HCT116 (cell line): ENCODE data around the gene NOP14. TPM values are rescaled to one million over a fixed set of nuclear protein-coding genes. Genes with fewer than 3 reads are reported as not detected.

Source experiments
- ATAC-seq: fragments of 200-7000 bp; cut with Tn5 transposase; 2 replicates; pipeline ENCODE4 v1.9.1; 2020; ENCODE audit warnings: mild to moderate bottlenecking, moderate library complexity
- BruUV-seq: library from RNA; stranded (reverse); fragments of 400-500 nt; replicated peaks from 2 replicates; lab custom pipeline; 2021; lab: Mats Ljungman, UMichigan
- CTCF ChIA-PET: fragments of 300-600 bp; sonication (Branson Sonifier 250); formaldehyde crosslinking; loops from one replicate; lab custom pipeline; 2021; ENCODE audit warnings: antibody characterized with exemption; lab: Charles Lee
- POLR2A ChIA-PET: fragments of 300-600, 350-600 bp; sonication (Branson Sonifier 250); formaldehyde crosslinking; loops from one replicate; lab custom pipeline; 2021; ENCODE audit warnings: antibody characterized with exemption; lab: Charles Lee
- RAD21 ChIA-PET, 2 experiments: fragments of 300-600 bp; sonication (Branson Sonifier 250); formaldehyde crosslinking; loops; one replicate each; lab custom pipeline; 2023; ENCODE audit warnings: low total read pairs in 2 of 2; ENCODE audit not compliant: uncharacterized antibody in 2 of 2, unreplicated experiment in 2 of 2, low non-redundant PET in 1 of 2; lab: Charles Lee
- DNase-seq: peaks from one replicate; pipeline ENCODE4 v3.0.0-alpha.2; 2010; ENCODE audit warnings: low read depth, low spot score
- H2AFZ ChIP-seq: fragments of 200-600 bp; shearing (Covaris generic), sonication (generic); 2 replicates; pipeline ENCODE4 v1.6.1; 2017; ENCODE audit warnings: low read depth, mixed run types, mixed read lengths, antibody characterized with exemption, low read length; ENCODE audit not compliant: poor library complexity, severe bottlenecking
- H3K27ac ChIP-seq: 2 replicates; pipeline ENCODE4 v1.5.1; 2012; ENCODE audit warnings: low read depth, low read length
- H3K27me3 ChIP-seq: fragments of 200-600 bp; sonication (generic); 2 replicates; pipeline ENCODE4 v1.6.1; 2016; ENCODE audit warnings: mixed run types, low read length, mixed read lengths; ENCODE audit not compliant: insufficient read depth
- H3K36me3 ChIP-seq, 2 experiments: fragments of 200-500 bp in 1 of 2; fragments of 200-600 bp in 1 of 2; sonication (Bioruptor generic) in 1 of 2; sonication (generic) in 1 of 2; 2 replicates each; pipeline versions ENCODE4 v1.5.1 to v1.6.1; 2014 to 2016; ENCODE audit warnings: low read length in 2 of 2, inconsistent platforms in 1 of 2, mixed read lengths in 1 of 2, mixed run types in 1 of 2; ENCODE audit not compliant: insufficient read depth in 2 of 2, control insufficient read depth in 1 of 2
- H3K4me1 ChIP-seq, 2 experiments: fragments of 200-600 bp in 1 of 2; sonication (generic) in 1 of 2; 2 replicates each; pipeline versions ENCODE4 v1.5.1 to v1.6.1; 2012 to 2017; ENCODE audit warnings: low read length in 2 of 2, inconsistent platforms in 1 of 2, mild to moderate bottlenecking in 1 of 2, mixed read lengths in 1 of 2, mixed run types in 1 of 2, moderate library complexity in 1 of 2; ENCODE audit not compliant: insufficient read depth in 2 of 2, control insufficient read depth in 1 of 2
- H3K4me2 ChIP-seq: fragments of 200-600 bp; sonication (generic); 2 replicates; pipeline ENCODE4 v1.6.1; 2017; ENCODE audit warnings: mixed run types, low read length, mixed read lengths
- H3K4me3 ChIP-seq, 2 experiments: fragments of 200-600 bp in 1 of 2; sonication (generic) in 1 of 2; replicated peaks in 1 of 2; 2 replicates each; pipeline ENCODE4 v1.5.1; 2011 to 2016; ENCODE audit warnings: low read length in 2 of 2, control low read depth in 1 of 2, low read depth in 1 of 2, mild to moderate bottlenecking in 1 of 2, mixed read lengths in 1 of 2, mixed run types in 1 of 2
- H3K79me2 ChIP-seq: fragments of 200-600 bp; sonication (generic); 2 replicates; pipeline ENCODE4 v1.6.1; 2017; ENCODE audit warnings: mild to moderate bottlenecking, mixed run types, low read length, moderate library complexity, mixed read lengths; ENCODE audit not compliant: insufficient read depth
- H3K9ac ChIP-seq: fragments of 200-600 bp; sonication (generic); 2 replicates; pipeline ENCODE4 v1.6.1; 2016; ENCODE audit warnings: low read length, mixed read lengths
- H3K9me2 ChIP-seq: fragments of 200-600 bp; sonication (generic), shearing (Covaris generic); 2 replicates; pipeline ENCODE4 v1.6.1; 2017; ENCODE audit warnings: mixed run types, mild to moderate bottlenecking, moderate library complexity; ENCODE audit not compliant: insufficient read depth
- H3K9me3 ChIP-seq, 2 experiments: fragments of 200-500 bp in 1 of 2; fragments of 200-600 bp in 1 of 2; sonication (Bioruptor generic) in 1 of 2; sonication (generic) in 1 of 2; 2 replicates each; pipeline ENCODE4 v1.6.1; 2014 to 2017; ENCODE audit warnings: low read length in 2 of 2, mixed read lengths in 2 of 2, inconsistent platforms in 1 of 2, low read depth in 1 of 2, mild to moderate bottlenecking in 1 of 2, mixed run types in 1 of 2, moderate library complexity in 1 of 2; ENCODE audit not compliant: control insufficient read depth in 1 of 2, insufficient read depth in 1 of 2
- H4K20me1 ChIP-seq: fragments of 200-600 bp; sonication (generic), shearing (Covaris generic); 2 replicates; pipeline ENCODE4 v1.6.1; 2017; ENCODE audit warnings: mixed run types, mild to moderate bottlenecking, moderate library complexity; ENCODE audit not compliant: insufficient read depth
- CBX3 ChIP-seq: IDR thresholded peaks from 2 replicates; pipeline ENCODE4 v1.6.1; 2012; ENCODE audit warnings: low read depth
- CEBPB ChIP-seq: IDR thresholded peaks from 2 replicates; pipeline ENCODE4 v1.6.1; 2012; ENCODE audit warnings: low read depth
- ELF1 ChIP-seq: IDR thresholded peaks from 2 replicates; pipeline ENCODE4 v1.6.1; 2012; ENCODE audit warnings: low read depth, borderline replicate concordance
- EZH2 ChIP-seq: fragments of 200-600 bp; sonication (generic); IDR thresholded peaks from 2 replicates; pipeline ENCODE4 v1.6.1; 2017; ENCODE audit warnings: antibody characterized with exemption, mixed run types
- EZH2phosphoT487 ChIP-seq: fragments of 200-600 bp; IDR thresholded peaks from 2 replicates; pipeline ENCODE4 v1.6.1; 2018; ENCODE audit warnings: antibody characterized with exemption, borderline replicate concordance
- FOSL1 ChIP-seq: IDR thresholded peaks from 2 replicates; pipeline ENCODE4 v1.6.1; 2012; ENCODE audit warnings: low read depth
- POLR2A ChIP-seq: IDR thresholded peaks from 2 replicates; pipeline ENCODE4 v1.7.0; 2011; ENCODE audit warnings: borderline replicate concordance; ENCODE audit not compliant: insufficient read depth, insufficient read length; ENCODE audit errors: extremely low read depth
- POLR2AphosphoS5 ChIP-seq: IDR thresholded peaks from 2 replicates; pipeline ENCODE4 v1.6.1; 2011; ENCODE audit warnings: mild to moderate bottlenecking, low read depth, low read length, moderate library complexity
- RAD21 ChIP-seq: IDR thresholded peaks from 2 replicates; pipeline ENCODE4 v1.6.1; 2012; ENCODE audit warnings: low read depth, mild to moderate bottlenecking
- SIN3A ChIP-seq: IDR thresholded peaks from 2 replicates; pipeline ENCODE4 v1.6.1; 2012; ENCODE audit warnings: low read depth
- SP1 ChIP-seq: IDR thresholded peaks from 2 replicates; pipeline ENCODE4 v1.6.1; 2012; ENCODE audit warnings: low read depth
- SRF ChIP-seq: IDR thresholded peaks from 2 replicates; pipeline ENCODE4 v1.6.1; 2012; ENCODE audit warnings: low read depth
- TCF7L2 ChIP-seq: IDR thresholded peaks from 2 replicates; pipeline ENCODE4 v1.7.0; 2011; ENCODE audit warnings: borderline replicate concordance, inconsistent platforms; ENCODE audit not compliant: insufficient read depth, insufficient read length; ENCODE audit errors: extremely low read depth
- ZFX ChIP-seq: fragments of 450-650 bp; IDR thresholded peaks from 2 replicates; pipeline ENCODE4 v1.6.1; 2017
- ZNF274 ChIP-seq: fragments of 200-500 bp; sonication (Bioruptor generic); IDR thresholded peaks from 2 replicates; pipeline ENCODE4 v1.6.1; 2014; ENCODE audit warnings: mild to moderate bottlenecking, low read depth, low read length, inconsistent platforms
- intact Hi-C: fragments of 100-400 bp; cut with micrococcal nuclease; formaldehyde crosslinking; loops from 2 replicates; pipeline ENCODE4 v1.10.0; 2022
- total RNA-seq: library from RNA; stranded (reverse); gene quantifications from one replicate; pipeline ENCODE4 v1.2.1, GENCODE V29; 2021; ENCODE audit not compliant: unreplicated experiment
- TF ChIP-seq, protein P1 (sequence below): IDR thresholded peaks from 2 replicates; pipeline ENCODE4 v1.6.1; 2012
- TF ChIP-seq, protein P2 (sequence below): IDR thresholded peaks from 2 replicates; pipeline ENCODE4 v1.6.1; 2012; ENCODE audit warnings: low read depth
- TF ChIP-seq, protein P3 (sequence below): IDR thresholded peaks from 2 replicates; pipeline ENCODE4 v1.6.1; 2012

NOP14 gene
- total RNA-seq, 1 experiment from 2014 or later: 67.3 TPM

DNA sequence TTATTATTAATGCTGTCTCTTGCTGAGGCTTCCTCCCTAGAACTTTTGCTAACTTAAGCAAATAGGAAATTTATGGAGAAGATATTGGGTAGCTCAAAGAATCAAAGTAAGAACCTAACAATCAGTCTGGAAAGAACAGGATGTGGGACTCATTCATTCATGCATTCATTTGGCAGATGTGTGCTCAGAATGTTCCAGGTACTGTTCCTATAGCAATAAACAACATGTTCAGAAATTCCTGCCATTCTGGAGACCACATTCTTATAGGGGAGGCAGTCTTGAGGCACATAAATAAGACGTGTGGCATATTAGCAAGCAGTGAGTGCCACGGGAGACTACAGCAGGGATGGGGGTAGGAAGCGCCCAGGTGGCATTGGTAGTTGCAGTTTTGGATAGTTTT lies 5.2 kb upstream of the NOP14 start:
- Histone ChIP-seq H3K27me3 (no peaks in the 10 kb centered on the region), H2AFZ (no peak overlapping the region), H3K79me2 (no peaks in the 10 kb centered on the region), H4K20me1 (no peaks in the 10 kb centered on the region), H3K9me2 (no peaks in the 10 kb centered on the region), H3K4me1 (peaks cover 5 to 15% of the 10 kb centered on the region in 2 experiments; a peak in 3 of 4 replicates), H3K9ac (no peak overlapping the region), H3K4me3 (no peak overlapping the region), H3K4me2 (no peak overlapping the region), H3K9me3 (no peaks in the 10 kb centered on the region), H3K36me3 (no peaks in the 10 kb centered on the region), H3K27ac (no peak overlapping the region)
- no TSS peak for BruUV-seq
- no peak for DNase-seq
- no peak for ATAC-seq
- ChIA-PET CTCF (interaction anchor here (1.0 kb wide), 1 partner anchor 10 kb away, joined by 3 read pairs; no protein-coding TSS in a partner anchor), POLR2A (no interaction called here), RAD21 (no interaction called here)
- intact Hi-C loops: no loop called here
- TF ChIP-seq SRF: no peak
- TF ChIP-seq RAD21: no peak
- no peak for TF ChIP-seq SIN3A
- TF ChIP-seq, protein P1, sequence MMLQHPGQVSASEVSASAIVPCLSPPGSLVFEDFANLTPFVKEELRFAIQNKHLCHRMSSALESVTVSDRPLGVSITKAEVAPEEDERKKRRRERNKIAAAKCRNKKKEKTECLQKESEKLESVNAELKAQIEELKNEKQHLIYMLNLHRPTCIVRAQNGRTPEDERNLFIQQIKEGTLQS: no peak
- no peak for TF ChIP-seq POLR2AphosphoS5
- TF ChIP-seq FOSL1: no peak
- no peak for TF ChIP-seq POLR2A
- no peak for TF ChIP-seq EZH2
- no peak for TF ChIP-seq ZNF274
- no peak for TF ChIP-seq ZFX
- no peak for TF ChIP-seq SP1
- TF ChIP-seq CEBPB: no peak
- no peak for TF ChIP-seq EZH2phosphoT487
- TF ChIP-seq CBX3: no peak
- TF ChIP-seq, protein P2, sequence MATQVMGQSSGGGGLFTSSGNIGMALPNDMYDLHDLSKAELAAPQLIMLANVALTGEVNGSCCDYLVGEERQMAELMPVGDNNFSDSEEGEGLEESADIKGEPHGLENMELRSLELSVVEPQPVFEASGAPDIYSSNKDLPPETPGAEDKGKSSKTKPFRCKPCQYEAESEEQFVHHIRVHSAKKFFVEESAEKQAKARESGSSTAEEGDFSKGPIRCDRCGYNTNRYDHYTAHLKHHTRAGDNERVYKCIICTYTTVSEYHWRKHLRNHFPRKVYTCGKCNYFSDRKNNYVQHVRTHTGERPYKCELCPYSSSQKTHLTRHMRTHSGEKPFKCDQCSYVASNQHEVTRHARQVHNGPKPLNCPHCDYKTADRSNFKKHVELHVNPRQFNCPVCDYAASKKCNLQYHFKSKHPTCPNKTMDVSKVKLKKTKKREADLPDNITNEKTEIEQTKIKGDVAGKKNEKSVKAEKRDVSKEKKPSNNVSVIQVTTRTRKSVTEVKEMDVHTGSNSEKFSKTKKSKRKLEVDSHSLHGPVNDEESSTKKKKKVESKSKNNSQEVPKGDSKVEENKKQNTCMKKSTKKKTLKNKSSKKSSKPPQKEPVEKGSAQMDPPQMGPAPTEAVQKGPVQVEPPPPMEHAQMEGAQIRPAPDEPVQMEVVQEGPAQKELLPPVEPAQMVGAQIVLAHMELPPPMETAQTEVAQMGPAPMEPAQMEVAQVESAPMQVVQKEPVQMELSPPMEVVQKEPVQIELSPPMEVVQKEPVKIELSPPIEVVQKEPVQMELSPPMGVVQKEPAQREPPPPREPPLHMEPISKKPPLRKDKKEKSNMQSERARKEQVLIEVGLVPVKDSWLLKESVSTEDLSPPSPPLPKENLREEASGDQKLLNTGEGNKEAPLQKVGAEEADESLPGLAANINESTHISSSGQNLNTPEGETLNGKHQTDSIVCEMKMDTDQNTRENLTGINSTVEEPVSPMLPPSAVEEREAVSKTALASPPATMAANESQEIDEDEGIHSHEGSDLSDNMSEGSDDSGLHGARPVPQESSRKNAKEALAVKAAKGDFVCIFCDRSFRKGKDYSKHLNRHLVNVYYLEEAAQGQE: no peak
- TF ChIP-seq, protein P3, sequence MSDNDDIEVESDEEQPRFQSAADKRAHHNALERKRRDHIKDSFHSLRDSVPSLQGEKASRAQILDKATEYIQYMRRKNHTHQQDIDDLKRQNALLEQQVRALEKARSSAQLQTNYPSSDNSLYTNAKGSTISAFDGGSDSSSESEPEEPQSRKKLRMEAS: no peak
- no peak for TF ChIP-seq TCF7L2
- TF ChIP-seq ELF1: no peak
